Measurements from ENCODE around the gene ABCG8.

Gene ABCG8

DNA sequence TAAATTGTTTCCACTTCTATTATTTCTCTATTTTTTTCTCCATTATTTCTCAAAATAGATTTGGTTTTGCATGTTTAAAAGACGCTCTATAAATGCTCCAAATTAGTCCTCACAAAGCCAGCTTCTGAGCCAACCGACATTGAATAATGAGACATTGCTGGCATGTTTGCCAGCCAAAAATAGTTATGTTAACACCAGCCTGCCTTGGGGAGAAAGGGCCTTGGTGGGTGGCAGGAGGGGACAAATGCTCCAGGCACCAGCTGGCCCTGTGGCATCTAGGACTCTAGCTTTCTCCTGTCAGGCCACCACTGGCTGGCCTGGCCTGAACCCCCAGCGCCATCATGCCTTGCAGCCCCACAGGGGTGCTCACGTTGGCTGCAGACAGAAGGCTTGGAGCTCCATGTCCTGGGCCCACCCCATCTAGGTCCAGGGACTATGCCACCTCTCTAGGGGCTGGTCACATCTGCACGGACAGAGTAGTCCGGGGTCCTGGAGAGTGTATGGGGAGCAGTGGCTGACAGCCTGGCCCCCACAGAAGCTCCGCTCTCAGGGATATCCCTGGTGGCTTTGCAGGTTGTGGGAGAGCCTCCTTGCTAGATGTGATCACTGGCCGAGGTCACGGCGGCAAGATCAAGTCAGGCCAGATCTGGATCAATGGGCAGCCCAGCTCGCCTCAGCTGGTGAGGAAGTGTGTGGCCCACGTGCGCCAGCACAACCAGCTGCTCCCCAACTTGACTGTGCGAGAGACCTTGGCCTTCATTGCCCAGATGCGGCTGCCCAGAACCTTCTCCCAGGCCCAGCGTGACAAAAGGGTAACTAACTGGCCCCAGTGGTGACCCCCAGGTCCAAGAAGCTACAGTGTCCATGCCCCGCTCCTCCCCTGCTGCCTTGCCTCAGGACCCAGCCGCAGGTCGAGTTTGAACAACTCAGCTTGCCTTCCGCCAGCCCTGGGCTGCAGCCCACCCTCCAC lies 12.5 kb downstream of the ABCG8 start:
- Histone ChIP-seq H3K9ac (ENCODE audit: low read depth, low read length) (no peak overlapping the region), H3K36me3 (ENCODE audit: control insufficient read depth, insufficient read depth, low read length) (no peaks in the 10 kb centered on the region), H3K9me3 (ENCODE audit: control insufficient read depth, insufficient read depth, low read length) (no peaks in the 10 kb centered on the region), H3K4me3 (ENCODE audit: low read depth, low read length) (no peak overlapping the region), H3K27me3 (ENCODE audit: control insufficient read depth, insufficient read depth, low read length) (peaks cover 9% of the 10 kb centered on the region), H3K4me1 (ENCODE audit: control insufficient read depth, insufficient read depth, low read length) (no peaks in the 10 kb centered on the region)

DNA sequence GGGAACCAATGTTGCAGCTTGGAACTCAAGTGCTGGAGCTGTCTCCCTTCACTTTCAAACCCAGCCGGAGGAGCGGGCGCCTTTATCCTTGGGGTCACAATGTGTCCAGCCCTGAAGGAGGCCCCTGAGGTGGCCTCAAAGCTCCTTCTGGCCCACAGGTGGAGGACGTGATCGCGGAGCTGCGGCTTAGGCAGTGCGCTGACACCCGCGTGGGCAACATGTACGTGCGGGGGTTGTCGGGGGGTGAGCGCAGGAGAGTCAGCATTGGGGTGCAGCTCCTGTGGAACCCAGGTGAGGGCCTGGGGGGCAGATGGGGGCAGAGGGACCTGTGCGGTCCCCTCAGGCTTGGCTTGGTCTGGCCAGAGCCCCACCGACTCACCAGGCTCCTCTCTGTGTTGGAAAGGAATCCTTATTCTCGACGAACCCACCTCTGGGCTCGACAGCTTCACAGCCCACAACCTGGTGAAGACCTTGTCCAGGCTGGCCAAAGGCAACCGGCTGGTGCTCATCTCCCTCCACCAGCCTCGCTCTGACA lies 13.5 kb downstream of the ABCG8 start:
- Histone ChIP-seq H3K9me3 (ENCODE audit: control insufficient read depth, insufficient read depth, low read length) (no peaks in the 10 kb centered on the region), H3K4me3 (ENCODE audit: low read depth, low read length) (no peak overlapping the region), H3K36me3 (ENCODE audit: control insufficient read depth, insufficient read depth, low read length) (no peaks in the 10 kb centered on the region), H3K27me3 (ENCODE audit: control insufficient read depth, insufficient read depth, low read length) (peaks cover 17% of the 10 kb centered on the region), H3K4me1 (ENCODE audit: control insufficient read depth, insufficient read depth, low read length) (no peaks in the 10 kb centered on the region), H3K9ac (ENCODE audit: low read depth, low read length) (no peak overlapping the region)

DNA sequence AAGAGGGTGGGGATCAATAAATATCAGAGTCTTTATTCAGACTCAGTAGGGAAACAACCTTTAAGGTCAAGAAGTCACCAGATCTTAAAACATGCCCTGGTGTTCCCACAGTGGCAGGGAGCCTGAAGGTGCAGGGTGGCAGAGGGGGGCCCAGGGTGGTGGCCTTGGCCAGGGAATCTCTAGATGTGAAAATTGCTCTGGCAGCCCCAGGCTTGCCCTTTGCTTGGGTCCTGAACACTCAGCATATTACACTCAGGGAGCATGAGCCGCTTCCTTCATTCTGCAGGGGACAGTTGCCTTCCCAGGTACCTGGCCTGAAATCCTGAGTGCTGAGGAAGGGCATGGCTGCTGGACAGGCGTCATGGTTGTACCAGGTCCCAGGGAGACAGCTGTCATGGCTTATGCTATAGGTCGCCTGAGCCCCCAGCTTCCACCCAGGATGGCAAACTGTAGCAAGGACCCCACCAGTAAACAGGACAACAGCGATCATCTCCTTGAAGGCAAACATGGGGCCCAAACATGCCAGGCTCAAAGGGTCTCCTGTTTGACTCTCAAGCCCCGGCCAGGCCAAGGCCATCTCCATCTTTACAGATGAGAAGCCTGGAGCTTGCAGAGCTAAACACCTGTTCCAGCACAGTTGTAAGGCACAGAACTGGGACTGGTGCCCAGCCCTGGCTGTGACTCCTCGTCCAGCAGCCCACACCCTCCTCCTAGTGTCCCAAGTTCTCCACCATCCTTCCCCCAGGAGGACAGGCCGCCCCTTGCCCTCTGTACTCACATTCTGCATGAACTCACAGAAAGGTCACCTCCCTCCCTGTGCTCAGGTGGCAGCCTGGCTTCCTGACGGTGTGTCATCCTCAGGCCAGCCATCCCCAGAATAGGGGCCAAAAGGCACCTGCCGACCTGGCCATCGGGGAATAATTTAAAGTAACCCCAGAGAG lies 14.6 kb downstream of the ABCG8 start:
- no peak overlapping the region for H3K4me3 ChIP-seq (ENCODE audit: low read depth, low read length)
- no peaks in the 10 kb centered on the region for H3K36me3 ChIP-seq (ENCODE audit: control insufficient read depth, insufficient read depth, low read length)
- H3K9ac ChIP-seq (ENCODE audit: low read depth, low read length), result no peak overlapping the region
- peaks cover 26% of the 10 kb centered on the region for H3K27me3 ChIP-seq (ENCODE audit: control insufficient read depth, insufficient read depth, low read length)
- no peaks in the 10 kb centered on the region for H3K4me1 ChIP-seq (ENCODE audit: control insufficient read depth, insufficient read depth, low read length)
- H3K9me3 ChIP-seq (ENCODE audit: control insufficient read depth, insufficient read depth, low read length), result no peaks in the 10 kb centered on the region

GRCh38 chr2:43854671-43855070 lies 15.9 kb downstream of the ABCG8 start:
- Histone ChIP-seq H3K27me3 (ENCODE audit: control insufficient read depth, insufficient read depth, low read length) (peaks cover 26% of the 10 kb centered on the region), H3K9ac (ENCODE audit: low read depth, low read length) (no peak overlapping the region), H3K4me3 (ENCODE audit: low read depth, low read length) (no peak overlapping the region), H3K36me3 (ENCODE audit: control insufficient read depth, insufficient read depth, low read length) (no peaks in the 10 kb centered on the region), H3K9me3 (ENCODE audit: control insufficient read depth, insufficient read depth, low read length) (no peaks in the 10 kb centered on the region), H3K4me1 (ENCODE audit: control insufficient read depth, insufficient read depth, low read length) (no peaks in the 10 kb centered on the region)

- Histone ChIP-seq H3K27me3 (ENCODE audit: control insufficient read depth, insufficient read depth, low read length) (peaks cover 26% of the 10 kb centered on the region), H3K9ac (ENCODE audit: low read depth, low read length) (no peak overlapping the region), H3K4me1 (ENCODE audit: control insufficient read depth, insufficient read depth, low read length) (no peaks in the 10 kb centered on the region), H3K9me3 (ENCODE audit: control insufficient read depth, insufficient read depth, low read length) (no peaks in the 10 kb centered on the region), H3K4me3 (ENCODE audit: low read depth, low read length) (no peak overlapping the region), H3K36me3 (ENCODE audit: control insufficient read depth, insufficient read depth, low read length) (no peaks in the 10 kb centered on the region)
Measured at GRCh38 chr2:43855292-43855691, 16.5 kb downstream of the ABCG8 start.

DNA sequence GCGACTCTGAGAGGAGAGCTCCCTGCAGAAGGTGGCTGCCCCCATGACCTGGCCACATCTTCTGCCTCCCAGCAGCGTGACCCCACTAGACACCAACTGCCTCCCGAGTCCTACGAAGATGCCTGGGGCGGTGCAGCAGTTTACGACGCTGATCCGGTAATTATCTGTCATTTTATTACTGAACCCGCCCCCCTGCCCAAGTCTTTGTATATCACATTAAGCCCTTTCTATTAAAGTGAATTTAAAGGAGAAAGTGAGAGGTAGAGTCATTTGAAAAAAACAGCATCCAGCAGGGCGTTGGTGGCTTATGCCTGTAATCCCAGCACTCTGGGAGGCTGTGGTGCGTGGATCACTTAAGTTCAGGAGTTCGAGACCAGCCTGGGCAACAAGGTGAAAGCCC lies 33.4 kb downstream of the ABCG8 start:
- Histone ChIP-seq H3K9me3 (ENCODE audit: control insufficient read depth, insufficient read depth, low read length) (no peaks in the 10 kb centered on the region), H3K9ac (ENCODE audit: low read depth, low read length) (no peak overlapping the region), H3K4me1 (ENCODE audit: control insufficient read depth, insufficient read depth, low read length) (no peaks in the 10 kb centered on the region), H3K27me3 (ENCODE audit: control insufficient read depth, insufficient read depth, low read length) (peaks cover 15% of the 10 kb centered on the region), H3K4me3 (ENCODE audit: low read depth, low read length) (no peak overlapping the region), H3K36me3 (ENCODE audit: control insufficient read depth, insufficient read depth, low read length) (no peaks in the 10 kb centered on the region)

DNA sequence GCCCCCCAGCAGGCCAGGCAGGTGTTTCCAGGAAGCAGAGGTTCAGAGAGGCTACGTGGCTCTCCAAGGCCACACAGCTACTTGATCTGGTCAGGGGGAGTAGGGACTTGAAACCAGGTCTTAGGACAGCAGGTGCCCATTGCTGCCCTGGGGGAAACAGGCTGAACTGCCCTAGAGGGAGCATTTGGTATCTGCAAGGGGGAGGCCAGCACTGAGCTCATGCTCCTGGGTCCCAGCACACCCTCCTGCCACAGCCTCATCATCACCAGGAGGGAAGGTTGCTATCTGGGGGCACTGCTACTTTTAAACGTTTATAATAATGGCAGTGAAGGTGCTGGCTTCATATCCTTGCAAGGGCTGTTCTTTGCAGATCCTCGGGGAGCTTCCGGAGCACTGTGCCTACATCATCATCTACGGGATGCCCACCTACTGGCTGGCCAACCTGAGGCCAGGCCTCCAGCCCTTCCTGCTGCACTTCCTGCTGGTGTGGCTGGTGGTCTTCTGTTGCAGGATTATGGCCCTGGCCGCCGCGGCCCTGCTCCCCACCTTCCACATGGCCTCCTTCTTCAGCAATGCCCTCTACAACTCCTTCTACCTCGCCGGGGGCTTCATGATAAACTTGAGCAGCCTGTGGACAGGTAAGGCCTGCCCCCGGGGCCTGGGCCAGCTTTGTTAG lies 36.1 kb downstream of the ABCG8 start:
- H3K9me3 ChIP-seq (ENCODE audit: control insufficient read depth, insufficient read depth, low read length), result no peaks in the 10 kb centered on the region
- no peaks in the 10 kb centered on the region for H3K36me3 ChIP-seq (ENCODE audit: control insufficient read depth, insufficient read depth, low read length)
- H3K4me3 ChIP-seq (ENCODE audit: low read depth, low read length), result no peak overlapping the region
- H3K4me1 ChIP-seq (ENCODE audit: control insufficient read depth, insufficient read depth, low read length), result no peaks in the 10 kb centered on the region
- peaks cover 8% of the 10 kb centered on the region for H3K27me3 ChIP-seq (ENCODE audit: control insufficient read depth, insufficient read depth, low read length)
- H3K9ac ChIP-seq (ENCODE audit: low read depth, low read length), result no peak overlapping the region

DNA sequence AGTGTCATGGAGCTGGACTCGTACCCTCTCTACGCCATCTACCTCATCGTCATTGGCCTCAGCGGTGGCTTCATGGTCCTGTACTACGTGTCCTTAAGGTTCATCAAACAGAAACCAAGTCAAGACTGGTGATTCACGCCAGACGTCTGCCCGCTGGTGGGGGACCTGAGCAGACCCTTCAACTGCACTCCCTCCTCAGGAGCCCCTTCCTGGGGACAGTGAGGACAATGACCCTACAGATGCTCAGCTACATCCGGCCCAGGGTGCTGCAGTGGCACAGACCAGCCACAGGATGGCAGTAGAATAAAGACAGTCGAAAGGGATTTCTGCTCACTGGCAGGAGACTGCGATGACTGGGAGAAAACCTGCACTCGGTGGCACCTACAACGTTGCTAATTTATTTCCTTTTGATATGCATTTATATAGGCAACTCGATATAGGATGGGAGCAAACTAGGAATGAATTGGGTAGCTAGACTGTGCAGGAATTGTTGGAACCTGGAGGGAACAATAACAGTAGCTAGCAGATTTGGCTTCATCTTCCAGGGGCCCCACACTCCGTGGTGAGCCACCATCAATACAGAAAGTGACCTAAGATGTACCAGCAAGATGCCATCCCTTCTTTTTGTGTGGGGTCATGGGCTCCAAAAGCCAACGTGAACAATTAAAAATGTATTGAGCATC lies 39.2 kb downstream of the ABCG8 start:
- Histone ChIP-seq H3K4me3 (ENCODE audit: low read depth, low read length) (no peak overlapping the region), H3K9me3 (ENCODE audit: control insufficient read depth, insufficient read depth, low read length) (no peaks in the 10 kb centered on the region), H3K9ac (ENCODE audit: low read depth, low read length) (no peak overlapping the region), H3K27me3 (ENCODE audit: control insufficient read depth, insufficient read depth, low read length) (peaks cover 3% of the 10 kb centered on the region), H3K4me1 (ENCODE audit: control insufficient read depth, insufficient read depth, low read length) (no peaks in the 10 kb centered on the region), H3K36me3 (ENCODE audit: control insufficient read depth, insufficient read depth, low read length) (no peaks in the 10 kb centered on the region)

- Histone ChIP-seq H3K4me3 (ENCODE audit: low read depth, low read length) (no peak overlapping the region), H3K4me1 (ENCODE audit: control insufficient read depth, insufficient read depth, low read length) (no peaks in the 10 kb centered on the region), H3K36me3 (ENCODE audit: control insufficient read depth, insufficient read depth, low read length) (peaks cover 2% of the 10 kb centered on the region), H3K9ac (ENCODE audit: low read depth, low read length) (no peak overlapping the region), H3K9me3 (ENCODE audit: control insufficient read depth, insufficient read depth, low read length) (no peaks in the 10 kb centered on the region), H3K27me3 (ENCODE audit: control insufficient read depth, insufficient read depth, low read length) (peaks cover 3% of the 10 kb centered on the region)
Measured at GRCh38 chr2:43879261-43879660, 40.5 kb downstream of the ABCG8 start.

DNA sequence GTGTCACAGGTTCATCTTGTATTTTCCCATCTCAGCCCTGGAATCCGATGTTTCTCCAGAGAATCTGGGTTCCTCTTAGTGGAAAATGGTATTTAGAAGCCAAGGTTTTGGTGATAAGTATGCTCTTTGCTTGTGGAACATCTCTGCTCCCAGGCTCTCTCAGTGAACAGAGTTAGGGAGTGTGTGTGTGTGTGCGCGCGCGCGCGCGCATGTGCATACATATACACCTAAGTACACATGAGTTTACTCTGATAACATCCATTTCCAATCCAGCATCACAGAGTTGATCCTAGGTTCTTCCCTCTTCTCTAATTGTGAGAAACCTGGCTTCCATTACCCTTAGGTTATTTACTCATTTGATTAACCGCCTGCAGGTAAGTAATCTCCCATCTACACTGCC lies 41.7 kb downstream of the ABCG8 start:
- Histone ChIP-seq H3K27me3 (ENCODE audit: control insufficient read depth, insufficient read depth, low read length) (peaks cover 3% of the 10 kb centered on the region), H3K36me3 (ENCODE audit: control insufficient read depth, insufficient read depth, low read length) (peaks cover 6% of the 10 kb centered on the region), H3K4me1 (ENCODE audit: control insufficient read depth, insufficient read depth, low read length) (no peaks in the 10 kb centered on the region), H3K9ac (ENCODE audit: low read depth, low read length) (no peak overlapping the region), H3K9me3 (ENCODE audit: control insufficient read depth, insufficient read depth, low read length) (no peaks in the 10 kb centered on the region), H3K4me3 (ENCODE audit: low read depth, low read length) (no peak overlapping the region)

- H3K9me3 ChIP-seq (ENCODE audit: control insufficient read depth, insufficient read depth, low read length), result no peaks in the 10 kb centered on the region
- peaks cover 8% of the 10 kb centered on the region for H3K36me3 ChIP-seq (ENCODE audit: control insufficient read depth, insufficient read depth, low read length)
- H3K27me3 ChIP-seq (ENCODE audit: control insufficient read depth, insufficient read depth, low read length), result peaks cover 3% of the 10 kb centered on the region
- no peaks in the 10 kb centered on the region for H3K4me1 ChIP-seq (ENCODE audit: control insufficient read depth, insufficient read depth, low read length)
- no peak overlapping the region for H3K4me3 ChIP-seq (ENCODE audit: low read depth, low read length)
- H3K9ac ChIP-seq (ENCODE audit: low read depth, low read length), result no peak overlapping the region
Measured at GRCh38 chr2:43880952-43881351, 42.2 kb downstream of the ABCG8 start.
